DMS153 treated with DMSO at 0.1 percent for 48 hours (cell line): Measurements from ENCODE around the gene JTB.
A peak's percentile ranks its signal among the peaks of the same experiment; 100 is the strongest.

ENCODE experiments used
- DNase-seq: peaks from one replicate; lab custom pipeline; 2025; ENCODE audit not compliant: unreplicated experiment; lab: John Stamatoyannopoulos, UW

The JTB gene

DNA sequence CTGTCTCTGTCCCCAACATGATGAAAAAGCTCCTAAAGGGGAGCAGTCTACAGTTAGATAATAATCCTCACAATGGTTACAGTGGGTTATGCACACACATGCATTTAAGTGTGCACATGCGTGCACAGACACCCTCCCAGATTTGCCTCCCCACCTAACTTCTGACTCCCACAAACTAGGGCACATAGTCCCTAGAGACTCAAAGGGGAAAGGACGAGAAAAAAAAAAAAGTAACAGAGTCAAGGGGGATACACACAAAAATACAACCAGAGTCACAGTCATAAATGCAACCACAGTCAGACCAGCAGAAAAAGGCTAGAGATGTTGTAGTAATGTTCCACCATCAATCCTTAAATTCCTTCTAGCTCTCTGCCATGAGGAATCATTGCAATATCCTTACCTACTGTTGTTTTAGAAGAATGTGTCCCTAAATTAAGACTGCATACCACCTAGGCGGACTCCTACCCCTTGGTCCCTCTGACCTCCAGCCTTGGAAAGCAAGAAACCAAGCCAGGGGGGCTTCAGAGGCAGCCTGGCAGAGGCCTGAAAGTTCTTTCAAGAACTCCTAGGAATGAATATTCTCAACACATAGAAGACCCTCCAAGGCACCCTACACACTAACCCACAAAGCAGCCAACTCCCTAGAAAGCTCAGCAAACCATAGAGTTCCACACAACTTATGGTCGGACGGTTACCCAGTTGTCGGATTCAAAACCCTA, 20.3 kb downstream of the JTB start:
- no peak for DNase-seq

DNA sequence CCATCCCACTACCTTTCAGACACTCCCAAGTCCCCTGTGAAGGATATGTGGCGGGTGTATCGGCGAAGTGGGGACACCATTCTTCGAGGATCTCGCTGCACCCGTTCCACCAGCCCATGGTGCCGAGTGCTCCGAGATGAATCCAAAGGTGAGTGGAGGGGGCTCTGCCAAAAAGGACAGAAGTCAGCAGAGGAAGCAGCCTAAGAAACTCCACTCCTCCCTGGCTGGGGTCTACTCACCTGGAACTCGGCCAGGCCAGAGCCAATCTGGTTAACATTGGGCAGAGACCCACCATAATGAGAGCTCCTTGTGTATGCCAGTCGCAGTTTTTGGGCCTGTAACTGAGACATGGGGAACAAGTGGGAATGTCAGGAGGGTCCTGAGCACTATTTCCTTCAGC, 22.6 kb downstream of the JTB start:
- DNase-seq: no peak

DNA sequence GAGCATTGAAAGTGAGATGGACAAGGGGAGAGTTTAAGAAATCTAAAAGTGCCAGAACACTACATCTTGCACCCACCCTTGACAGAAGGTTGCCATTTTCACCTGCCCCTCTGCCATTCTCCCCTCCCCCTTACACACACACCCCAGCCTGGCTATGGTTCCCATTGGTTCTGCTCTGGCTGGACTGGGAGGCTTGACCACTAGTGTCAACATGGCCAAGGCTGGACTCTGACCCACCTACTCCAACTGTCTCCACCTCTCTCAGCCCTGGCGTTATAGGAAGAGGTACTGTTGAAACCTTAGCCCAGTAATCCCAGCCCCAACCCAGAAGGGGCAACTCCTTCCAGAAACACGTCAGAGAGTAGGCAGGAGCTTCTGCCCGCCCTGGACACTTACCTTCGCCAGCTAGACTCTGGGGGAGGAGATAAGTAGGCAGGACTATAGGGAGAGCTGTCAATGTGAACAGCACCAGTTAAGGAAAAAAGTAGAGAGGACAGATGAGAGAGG, 23.6 kb downstream of the JTB start:
- DNase-seq: no peak

DNA sequence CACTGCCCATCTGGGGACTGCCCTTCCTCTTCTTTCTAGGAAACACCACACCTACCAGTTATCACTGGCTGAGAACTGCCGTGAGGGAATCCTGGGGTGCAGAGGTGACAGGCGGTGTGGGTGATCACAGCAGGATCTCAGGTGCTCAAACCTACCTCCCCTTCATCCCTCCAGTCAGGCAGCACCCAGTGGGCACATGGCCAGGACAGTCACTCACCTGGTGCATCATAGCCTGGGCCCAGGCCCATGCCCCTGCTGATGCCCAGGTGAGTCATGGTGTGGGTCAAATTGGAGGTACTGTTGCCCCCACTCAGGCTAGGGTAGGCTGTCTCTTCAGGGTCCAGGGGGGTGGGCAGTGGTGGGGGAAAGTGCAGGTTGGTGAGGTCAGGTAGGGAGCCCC, 25.7 kb downstream of the JTB start:
- DNase-seq: no peak

DNA sequence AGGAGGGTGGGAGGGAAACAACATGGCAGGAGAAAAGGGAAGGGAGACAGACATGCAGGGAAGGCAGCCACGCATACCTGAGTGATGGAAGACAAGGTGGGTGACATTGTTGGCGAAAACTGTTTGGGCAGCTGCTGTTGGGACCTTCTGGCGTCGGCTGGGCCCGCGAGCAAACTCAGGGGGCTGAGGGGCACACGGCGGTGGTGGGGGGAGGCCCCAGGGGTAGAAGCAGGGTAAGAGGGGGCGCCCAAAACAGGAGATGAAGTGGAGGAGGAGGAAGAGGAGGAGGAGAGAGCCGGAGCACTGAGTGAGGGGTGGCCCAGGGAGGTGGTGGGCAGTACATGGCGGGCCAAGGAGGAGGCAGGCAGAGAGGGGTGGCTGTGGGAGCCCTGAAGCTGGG, 26.3 kb downstream of the JTB start:
- no peak for DNase-seq

DNA sequence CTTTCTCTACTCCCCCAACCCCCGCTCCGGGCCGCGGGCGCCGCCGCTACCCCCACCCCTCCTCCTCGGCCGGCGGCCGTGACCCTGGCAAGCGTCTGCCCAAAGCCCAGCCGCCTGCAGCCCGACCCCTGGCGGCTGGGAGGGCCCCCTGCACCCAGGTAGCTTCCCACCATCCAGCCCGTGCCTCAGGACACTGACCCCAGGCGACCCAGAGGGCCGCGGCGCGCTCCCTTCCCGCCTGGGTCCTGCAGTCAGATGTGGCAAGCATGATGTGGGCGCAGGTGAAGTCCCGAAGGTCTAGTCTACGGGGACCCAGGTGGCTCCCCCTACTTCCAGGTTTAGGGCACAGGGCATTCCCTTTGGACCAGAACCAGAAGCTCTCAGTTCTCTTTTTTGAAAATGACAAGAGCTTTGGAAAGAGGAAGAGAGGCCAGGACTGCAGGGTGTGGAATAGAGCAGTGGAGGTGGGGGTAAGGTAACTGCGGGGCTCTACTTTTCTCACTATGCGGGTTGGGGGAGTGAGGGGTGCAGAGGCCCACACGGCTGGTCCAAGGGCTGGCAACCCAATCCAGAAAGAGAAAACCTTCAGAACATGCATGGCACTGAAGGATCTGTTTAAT, 30.7 kb downstream of the JTB start, which contains the start of gene DENND4B:
Gene DENND4B (minus strand): TSS at position 97 of the 620 bp plus-strand sequence. CDS start 2,344 bp downstream, outside the sequence.
- DNase-seq: peak; percentile 85

DNA sequence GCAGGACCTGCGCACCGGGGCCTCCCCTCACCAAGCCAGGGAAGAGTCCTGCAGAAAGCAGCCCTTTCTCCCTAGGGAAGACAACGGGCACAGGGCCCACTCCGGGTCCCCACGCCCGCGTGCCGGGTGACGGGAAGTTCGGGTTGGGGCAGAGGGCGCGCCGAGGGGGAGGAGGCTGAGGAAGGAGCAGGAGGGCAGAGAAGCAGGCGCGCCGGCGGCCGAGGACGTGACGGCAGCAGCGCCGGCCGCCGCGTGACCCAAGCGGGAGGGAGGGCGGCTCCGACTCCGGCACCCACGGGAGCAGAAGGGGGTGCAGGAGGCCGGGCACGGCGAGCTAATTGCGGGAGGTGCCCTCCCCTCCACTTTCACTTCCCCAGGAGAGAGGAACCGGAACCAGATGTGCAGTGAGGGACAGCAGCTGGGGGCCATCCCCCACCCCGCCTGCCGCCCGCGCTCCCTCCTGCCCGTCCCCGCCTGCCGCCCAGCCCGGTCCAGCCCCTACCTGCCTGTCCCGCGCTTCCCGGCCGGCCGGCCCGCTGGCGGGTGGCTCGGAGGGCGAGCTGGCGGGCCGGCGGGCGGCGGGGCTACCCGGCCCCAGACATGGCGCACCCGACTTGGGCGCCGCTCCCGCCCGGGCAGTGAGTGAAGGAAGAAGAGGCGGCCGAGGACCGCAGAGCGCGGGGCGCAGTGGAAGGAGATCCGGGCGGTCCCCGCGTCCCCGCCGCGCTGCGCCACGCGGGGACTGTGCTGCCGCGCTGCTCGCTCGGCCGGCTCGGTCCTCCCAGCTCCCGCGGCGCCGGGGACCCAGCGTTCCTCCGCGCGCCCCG, 31.5 kb downstream of the JTB start:
- DNase-seq: peak; percentile 37

DNA sequence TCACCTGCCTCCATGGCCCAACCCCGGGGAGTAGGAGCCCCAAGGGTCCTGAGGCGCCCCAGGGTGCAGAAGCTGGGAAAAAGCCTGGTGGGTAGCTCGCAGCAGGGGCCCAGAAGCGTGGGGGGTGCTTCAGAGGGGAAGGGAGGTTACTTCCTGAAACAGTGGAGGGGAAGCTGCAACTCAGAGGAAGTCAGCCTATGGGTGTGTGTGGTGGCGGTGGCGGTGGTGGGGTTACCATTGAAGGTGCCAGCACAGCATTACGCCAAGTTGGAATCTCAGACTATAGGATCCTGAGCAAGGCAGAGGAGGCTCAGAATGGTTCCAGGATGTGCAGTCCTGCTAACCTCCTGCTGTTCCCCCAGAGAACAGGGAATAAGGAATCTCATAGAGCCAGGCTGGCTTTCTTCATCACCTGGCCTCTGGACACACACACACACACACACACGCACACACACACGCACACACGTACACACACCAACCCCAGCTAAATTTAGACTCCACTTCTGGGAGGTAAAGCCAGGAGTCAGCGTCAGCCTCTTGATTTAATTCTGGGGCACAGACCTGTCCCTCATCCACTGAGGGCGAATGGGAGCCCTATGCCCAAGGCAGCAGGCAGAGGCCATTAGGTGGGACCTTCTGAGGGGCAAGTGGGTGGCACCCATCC, 32.2 kb downstream of the JTB start:
- DNase-seq: no peak

DNA sequence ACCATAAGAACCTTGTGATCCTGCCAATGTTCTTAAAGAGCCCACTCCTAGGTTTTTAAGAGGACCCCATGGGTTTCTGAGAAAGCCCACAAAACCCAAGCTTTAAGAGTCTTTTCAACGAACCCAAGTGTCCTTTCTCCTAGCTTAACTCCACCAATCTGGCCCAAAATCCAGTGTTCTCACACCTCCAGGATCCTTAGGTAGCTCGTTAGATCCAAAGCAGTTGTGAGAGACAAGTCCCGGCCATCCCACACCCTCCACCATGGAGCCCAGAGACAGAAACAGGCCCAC, 32.7 kb downstream of the JTB start:
- DNase-seq: no peak

DNA sequence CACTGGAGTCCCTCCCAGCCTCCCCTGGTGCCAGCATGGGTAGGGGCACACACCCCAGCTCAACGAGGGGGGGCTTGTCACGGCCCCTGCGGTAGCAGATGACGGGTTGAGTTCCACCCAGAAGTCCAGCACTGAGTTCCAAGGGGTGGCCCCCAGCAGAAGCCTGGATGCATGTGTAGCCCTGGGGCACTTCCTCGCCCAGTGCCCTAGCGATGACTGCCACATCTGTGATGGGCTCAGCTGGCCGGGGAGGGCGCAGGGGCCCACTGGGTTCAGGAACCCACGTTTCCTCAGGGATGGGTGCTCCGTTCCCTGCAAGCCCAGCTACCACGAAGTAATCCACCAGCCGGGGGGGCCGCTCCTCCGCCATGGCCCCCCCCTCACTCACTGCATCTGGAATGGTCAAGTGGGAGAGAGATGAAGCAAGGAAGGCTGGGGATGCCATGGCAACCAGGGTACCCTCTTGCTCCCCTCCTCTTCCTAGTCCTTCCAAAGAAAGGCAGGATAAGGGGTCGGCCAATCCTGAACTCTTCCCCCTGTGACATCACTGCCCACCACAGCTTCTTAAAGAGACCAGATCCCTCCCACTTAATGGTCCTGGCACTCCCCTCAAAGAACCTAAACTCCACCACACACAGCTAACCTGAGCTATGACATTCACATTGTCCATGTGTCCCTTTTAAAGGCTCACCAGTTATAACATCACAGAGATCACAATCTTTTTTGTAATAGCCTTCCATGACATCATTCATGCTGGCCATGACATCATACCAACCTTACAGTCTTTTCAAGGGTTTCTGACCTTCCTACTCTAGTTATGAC, 33.3 kb downstream of the JTB start:
- no peak for DNase-seq

DNA sequence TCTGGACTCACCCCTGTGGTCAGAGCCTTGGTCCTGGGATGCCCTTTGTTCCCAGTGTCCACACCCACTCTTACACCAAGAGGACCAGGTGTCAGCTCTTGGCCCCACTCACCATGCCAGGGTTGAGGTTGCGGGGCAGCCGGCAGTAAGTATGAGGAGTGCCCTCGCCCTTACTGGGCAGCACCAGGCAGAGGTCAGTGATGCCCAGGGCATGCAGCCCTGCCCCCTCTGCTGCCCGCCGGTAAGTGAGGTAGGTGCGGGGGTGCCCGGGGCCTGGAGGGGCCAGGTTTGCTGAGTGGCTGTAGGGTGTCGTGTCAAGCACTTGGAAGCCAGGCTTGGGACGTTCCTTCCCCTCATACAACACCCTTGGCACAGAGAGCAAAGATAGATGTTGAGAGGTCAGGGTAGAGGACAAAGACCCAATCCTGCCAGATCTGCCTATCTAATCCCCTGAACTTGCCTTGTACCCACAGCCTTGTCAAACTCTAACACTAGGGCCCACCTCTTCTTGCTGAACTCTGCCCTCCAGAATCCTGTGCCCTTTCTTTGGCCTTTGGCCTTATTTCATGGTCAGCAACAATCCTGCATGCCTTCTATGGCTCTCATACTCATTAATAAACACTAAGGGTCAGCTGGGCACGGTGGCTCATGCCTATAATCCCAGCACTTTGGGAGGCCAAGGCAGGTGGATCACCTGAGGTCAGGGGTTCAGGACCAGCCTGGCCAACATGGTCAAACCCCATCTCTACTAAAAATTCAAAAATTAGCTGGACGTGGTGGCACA, 34.5 kb downstream of the JTB start:
- DNase-seq: no peak

DNA sequence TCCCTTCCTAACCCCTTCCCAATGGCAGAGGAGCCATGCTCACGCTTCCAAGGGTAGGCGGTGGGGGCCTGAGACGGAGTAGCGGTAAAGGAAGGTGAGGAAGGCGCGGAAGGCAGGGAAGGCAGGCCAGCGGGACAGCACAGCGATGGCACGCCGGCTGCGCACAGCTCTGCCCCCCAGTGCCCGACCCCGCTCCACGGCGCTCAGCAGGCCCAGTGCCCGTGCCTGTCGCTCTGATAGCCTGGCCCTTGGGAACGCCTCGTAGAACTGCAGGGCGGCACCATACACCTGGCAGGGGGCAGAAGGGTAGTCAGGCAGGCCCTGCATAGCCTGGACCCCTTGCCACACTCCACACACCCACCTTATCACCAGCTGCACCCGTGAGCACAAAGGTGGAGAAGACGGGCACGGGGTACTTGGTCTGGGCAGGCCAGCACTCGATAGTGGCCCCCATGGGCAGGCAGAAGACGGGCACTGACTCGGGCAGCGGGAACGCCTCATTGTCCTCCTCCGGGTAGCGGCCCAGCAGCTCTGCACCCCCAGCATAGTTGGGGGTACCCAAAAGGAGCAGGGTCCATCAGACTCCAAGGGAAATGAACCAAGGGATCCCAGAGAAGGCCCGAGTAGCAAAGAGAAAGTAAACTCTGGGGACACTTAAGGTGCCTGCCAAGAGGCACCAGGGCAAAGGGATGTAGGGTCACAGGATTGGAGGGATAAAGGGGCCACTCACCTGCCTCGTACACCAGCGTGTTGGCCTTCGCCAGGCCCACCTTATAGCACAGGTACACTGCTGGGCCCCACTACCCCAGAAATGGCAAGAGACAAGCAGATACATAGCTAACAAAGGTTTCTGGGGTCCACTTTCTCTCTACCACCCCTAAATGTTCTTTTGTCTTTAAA, 35.4 kb downstream of the JTB start:
- DNase-seq: no peak

DNA sequence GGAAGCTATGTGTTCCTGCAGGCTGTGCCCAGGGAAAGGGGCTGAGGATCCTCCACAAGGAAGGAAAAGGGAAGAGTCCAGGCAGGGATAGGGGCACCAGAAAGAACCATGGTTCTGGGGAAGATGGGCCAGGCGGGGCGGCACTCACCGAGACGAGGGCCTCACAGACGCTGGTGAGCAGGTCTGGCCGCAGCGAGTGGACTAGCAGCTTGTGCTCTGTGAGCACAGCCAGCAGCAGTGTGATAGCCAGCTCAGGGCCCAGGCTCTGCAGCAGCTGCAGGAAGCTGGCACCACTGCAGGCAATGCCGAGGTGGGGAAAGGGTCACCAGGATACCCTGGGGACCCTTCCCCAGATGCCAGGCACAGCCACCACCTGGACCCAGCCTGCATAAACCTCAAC, 36.7 kb downstream of the JTB start:
- no peak for DNase-seq

DNA sequence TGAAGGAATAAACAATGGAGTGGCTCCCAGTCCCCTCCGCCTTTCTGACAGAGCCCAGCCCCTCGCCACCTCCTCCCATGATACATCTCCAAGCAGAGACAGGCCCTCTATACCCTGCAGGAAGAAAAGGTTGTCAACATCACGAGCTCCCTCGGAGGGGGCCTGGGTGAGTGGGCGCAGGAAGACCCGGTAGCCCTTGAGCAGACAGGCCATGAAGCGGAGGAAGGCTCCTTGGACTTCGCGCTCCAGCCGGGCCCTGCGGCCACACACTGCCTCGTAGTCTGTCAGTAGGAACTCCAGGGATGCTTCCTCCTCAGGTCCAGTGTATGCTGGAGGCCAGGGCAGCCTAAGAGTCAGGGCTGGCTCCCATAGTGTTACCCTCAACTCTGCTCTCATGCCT, 38.0 kb downstream of the JTB start:
- no peak for DNase-seq

DNA sequence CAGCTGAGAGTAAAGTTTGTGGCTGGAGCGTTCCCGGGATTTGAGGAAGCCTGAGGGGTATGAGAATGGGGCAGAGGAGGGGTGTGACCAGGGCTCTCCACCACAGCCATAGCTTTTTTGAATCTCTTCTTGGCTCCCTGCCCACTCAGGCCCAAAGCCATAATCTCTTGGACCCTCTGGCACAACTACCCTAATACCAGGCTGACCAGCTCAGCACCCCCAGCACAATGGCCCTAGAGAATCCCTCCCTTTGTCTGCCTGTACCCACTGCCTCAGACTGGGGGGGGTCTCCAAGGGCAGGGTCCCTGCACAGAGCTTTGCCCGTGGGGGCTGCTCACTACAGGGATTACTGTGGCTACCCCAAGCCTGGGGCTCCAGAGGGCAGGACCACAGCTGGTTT, 38.5 kb downstream of the JTB start:
- DNase-seq: no peak

DNA sequence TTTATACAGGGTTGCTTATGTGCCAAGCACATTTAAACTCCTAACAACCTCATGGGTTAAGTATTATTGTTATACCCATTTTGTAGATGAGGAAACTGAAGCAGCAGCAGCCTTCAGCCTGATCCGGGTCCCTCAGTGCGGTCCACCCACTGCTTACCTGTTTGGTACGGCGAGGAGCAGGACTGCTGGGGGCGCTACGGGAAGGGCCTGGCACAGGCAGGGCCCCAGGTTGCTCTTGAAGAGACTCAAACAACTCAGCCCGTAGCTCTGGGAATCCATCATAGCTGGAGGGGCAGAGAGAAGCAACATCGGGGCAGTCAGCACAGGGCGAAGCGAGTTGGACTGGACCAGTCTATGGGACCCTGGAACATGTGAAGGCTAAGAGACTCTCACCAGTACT, 40.1 kb downstream of the JTB start:
- DNase-seq: no peak

DNA sequence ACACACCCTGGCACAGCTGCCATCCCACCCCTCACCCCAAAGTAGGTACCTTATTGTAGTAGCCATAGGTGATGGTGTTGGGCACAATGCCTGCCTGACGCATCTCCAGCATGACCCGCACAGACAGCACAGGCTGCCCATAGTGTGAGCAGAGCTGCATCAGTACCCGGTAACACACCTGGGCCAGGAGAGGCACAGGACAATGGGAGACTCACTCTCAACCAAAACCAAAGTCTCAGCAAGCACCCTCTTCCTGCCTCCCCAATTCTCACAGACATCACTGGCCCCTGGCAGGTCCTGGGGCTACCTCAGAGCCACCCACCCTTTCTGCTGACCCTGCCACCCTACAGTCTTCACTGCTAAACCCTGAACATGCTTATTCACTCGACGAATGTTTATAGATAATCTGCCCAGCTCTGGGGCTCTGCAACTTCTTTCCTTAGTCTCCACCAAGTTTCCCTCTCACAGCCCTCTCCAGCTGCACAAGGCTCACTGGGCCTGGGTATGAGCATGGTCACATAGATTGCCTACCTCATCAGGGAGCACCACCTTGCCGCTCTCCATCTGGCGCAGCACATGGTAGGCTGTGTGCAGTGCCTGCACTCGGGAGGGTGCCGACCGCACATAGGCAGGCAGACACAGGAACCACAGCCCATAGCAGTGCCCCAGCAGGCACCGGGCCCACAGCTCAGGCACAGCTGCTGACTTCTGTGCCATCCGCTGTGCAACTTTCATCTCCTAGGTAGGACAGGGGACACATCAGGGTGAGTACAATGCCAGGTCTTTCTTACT, 41.3 kb downstream of the JTB start:
- no peak for DNase-seq

DNA sequence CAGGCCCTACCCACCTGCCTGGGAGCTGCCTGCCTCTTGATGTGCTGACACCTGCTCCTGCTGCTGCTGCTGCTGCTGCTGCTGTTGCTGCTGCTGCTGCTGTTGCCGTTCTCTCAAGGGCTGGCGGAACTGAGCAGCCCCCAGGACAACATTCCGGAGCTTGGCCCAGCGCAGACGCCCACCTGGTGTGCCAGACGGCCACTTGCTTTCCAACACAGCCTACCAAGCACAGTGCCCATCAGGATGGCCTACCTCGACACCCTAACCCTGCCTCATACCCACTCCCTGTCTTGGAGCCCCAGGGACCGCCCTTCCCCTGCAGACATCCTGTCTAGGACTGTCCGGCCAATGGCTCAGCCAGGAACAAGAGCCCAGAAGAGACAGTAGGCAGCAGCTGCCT, 42.7 kb downstream of the JTB start:
- no peak for DNase-seq
